Measurements from ENCODE around the gene IL34.
"Not testable (repeated sequence)": the region's sequence is repeated elsewhere in the genome, so short reads cannot be mapped to it uniquely, and the experiment has no call there.

IL34 gene

DNA sequence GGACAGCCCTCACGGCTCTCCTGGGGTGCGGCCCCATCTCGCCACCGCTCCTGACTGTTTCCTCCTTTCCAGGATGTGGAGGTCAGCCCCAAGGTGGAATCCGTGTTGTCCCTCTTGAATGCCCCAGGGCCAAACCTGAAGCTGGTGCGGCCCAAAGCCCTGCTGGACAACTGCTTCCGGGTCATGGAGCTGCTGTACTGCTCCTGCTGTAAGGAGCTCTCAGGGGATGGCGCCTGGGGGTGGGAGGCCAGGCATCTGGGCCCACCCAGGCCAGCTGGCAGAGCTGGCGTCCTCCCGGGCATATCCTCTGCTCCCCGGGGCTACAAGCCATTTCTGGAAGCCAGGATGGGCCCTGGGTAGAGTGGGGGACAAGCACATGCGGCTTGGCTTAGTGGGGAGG, 13.2 kb downstream of the IL34 start:
- DNase-seq = no peak

DNA sequence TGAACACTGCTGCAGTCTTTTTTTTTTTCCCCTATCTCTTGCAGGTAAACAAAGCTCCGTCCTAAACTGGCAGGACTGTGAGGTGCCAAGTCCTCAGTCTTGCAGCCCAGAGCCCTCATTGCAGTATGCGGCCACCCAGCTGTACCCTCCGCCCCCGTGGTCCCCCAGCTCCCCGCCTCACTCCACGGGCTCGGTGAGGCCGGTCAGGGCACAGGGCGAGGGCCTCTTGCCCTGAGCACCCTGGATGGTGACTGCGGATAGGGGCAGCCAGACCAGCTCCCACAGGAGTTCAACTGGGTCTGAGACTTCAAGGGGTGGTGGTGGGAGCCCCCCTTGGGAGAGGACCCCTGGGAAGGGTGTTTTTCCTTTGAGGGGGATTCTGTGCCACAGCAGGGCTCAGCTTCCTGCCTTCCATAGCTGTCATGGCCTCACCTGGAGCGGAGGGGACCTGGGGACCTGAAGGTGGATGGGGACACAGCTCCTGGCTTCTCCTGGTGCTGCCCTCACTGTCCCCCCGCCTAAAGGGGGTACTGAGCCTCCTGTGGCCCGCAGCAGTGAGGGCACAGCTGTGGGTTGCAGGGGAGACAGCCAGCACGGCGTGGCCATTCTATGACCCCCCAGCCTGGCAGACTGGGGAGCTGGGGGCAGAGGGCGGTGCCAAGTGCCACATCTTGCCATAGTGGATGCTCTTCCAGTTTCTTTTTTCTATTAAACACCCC, 13.8 kb downstream of the IL34 start:
- no peak for DNase-seq

DNA sequence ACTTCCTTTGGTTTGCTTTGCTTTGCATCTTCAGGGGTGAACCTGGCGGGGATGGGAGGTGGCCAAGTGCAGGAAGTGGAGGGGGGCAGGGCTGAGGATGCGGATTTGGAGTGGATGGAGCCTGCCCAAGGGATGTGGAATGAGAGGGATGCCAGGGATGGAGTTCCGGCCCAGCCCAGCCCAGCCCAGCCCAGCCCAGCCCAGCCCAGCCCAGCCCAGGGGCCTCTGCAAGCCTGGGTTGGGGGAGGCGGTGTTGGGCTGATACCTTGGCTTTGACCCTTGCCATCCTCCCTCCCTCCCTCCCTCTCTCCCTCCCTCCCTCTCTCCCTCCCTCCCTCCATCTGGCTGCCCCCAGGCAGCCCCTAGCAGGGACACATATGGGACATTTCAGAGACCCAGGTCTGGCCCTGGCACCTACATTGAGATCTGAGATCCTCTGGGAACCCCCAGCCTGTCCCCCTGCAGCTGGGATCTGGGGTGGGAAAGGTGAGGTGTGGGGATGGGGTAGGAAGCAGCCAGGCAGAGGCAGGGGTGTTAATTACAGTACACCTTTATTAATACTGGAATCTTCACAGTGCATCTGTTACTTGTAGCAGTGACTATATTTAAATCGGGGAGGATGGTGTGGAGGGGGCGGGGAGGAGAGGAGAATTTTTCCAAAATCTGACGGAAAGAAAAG, 14.5 kb downstream of the IL34 start:
- DNase-seq = no peak

DNA sequence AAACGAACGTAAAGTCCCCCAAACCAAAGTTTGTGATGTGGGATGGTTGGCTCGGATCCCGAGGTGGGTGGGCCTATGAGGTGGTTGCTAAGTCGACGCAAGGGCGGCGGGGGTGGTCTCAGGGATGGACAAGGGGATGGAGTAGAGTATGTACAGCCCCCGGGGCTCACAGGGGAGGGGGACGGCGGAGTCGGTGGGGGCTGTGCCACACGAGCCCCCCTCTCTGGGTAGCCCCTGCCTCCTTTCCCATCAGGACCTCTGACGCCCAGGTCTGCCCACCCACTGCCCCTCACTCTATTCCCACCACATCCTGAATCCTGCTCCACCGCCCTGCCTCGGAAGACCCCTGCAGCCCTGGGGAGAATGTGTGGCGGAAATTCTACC, 15.2 kb downstream of the IL34 start:
- no peak for DNase-seq

DNA sequence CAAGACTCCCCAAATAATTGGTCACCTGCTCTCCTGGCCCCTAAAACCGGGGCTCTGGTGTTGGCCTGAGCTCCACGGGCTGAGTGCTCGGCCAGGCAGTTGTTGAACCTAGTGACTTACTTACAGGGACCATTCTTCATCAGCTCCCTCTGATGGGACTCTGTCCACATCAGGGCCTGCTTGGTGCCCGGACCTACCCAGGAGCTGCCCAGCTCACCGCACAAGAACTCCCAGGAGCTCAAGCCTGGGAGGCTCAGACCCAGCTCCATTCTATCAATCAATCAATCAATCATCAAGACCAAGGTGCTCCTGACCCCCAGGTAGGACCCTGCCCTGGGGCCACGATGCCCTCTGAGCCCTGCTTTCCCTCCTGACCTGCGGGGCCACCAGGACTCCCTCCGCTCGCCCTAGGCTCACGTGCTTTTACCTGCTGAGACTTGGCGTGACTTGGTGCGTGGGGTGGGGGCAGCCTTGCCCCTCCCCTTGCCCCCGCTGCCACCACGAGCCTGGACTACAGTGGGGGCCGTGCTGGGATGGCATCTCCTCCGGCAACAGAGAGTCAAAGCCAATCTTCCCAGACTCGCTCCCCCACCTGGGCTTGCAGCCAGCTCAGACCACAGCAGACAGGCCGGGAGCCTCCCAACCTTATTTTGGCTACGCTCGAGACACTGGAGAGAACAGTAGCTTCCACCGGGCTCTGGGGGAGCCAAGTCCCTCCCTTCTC, 15.7 kb downstream of the IL34 start:
- DNase-seq = no peak

DNA sequence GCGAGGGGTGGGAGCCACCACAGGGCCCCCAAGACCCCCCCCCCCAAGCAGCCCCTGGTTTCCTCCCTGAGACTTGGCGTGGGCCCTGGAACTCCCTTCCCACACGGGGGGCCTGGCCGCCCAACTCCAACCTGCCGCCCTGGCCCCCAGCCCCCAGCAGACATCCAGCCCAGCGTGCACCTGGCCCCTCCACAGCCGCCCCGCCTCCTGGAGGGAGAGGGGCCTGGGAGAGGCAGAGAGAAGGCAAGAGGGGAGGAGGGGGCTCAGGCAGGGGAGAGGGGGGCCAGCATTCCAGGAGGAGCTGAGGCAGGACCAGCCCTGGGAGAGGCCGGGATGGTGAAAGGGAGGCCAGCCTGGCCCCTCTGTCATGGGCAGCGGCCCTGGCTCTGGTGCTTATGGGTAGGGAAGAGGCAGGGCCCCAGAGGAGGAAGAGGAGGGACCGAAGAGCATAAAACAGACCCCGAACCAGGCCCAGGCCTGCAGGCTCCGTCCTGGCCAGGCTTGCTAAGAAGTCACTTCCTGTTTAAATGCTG, 16.7 kb downstream of the IL34 start:
- no peak for DNase-seq

DNA sequence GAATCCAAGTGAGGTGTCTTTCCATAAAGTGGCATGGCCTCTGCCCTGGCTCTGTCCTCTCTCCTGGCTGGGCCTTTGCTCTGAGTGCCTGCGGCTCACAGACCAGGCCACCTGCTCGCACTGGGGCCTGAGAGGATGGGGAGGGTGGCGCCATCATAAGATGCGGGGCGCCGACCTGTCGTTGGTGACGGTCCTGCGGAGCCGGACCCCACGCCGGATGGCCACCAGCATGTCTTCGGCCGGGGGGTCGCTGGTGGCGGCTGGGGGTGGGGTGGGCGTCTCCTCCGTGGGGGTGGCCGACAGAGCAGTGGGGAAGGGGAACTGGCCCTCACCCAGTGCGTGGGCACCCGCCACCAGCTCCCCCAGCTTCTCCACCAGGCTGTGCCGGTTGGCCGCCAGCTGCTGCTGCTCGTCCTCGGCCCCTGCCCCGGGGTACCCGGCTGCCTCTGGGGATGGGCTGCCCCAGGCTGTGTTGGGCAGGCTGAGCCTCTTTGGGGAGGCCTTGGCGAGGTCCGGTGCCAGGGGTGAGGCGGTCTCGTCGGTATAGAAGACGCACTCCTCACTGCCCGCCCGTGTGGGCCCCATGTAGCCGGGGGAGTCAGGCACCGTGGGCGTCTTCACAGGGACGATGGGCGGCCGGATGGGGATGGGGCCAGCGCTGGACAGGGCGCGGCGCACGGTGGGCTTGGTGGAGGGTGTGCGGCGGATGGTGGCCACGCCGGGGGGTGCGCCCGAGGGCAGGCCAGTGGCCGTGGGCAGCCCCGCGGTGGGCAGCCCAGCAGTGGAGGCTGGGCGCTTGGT, 17.4 kb downstream of the IL34 start:
- DNase-seq = peak; percentile 17

DNA sequence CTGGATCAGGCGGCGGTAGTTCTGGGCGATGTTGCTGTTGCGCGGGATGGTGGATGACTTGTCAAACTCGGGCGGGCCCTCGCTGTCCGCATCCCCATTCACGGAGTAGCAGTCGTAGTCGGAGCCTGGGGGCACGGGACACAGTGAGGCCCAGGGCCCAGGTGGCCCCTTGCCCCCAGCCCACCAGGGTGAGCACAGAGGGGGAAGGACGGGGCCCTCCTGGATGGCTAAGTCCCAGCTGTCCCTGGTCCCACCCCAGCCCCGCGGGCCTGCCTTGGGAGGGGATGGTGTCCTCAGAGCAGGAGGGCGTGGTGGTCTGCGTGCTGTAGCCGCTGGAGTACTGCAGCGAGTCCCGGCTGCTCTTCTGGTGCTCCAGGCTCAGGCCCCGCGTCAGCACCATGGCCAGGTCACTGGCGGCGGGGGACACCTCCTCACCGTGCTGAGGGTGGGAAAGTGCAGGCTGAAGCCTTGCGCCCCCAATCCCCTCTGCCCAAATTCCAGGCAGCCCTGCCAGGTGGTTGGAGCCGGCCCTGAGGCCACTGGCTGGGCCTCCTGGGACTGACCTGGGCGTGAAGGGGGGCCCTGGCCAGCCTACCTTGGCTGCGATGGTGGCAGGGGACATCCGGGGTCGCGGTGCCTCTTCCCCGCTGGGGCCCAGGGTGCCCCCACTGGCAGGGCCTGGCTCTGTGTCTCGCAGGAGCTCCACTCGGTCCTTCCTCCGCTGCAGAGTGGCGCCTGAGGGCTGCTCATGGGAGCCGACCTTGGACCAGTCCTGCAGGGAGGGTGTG, 18.2 kb downstream of the IL34 start:
- DNase-seq = no peak

DNA sequence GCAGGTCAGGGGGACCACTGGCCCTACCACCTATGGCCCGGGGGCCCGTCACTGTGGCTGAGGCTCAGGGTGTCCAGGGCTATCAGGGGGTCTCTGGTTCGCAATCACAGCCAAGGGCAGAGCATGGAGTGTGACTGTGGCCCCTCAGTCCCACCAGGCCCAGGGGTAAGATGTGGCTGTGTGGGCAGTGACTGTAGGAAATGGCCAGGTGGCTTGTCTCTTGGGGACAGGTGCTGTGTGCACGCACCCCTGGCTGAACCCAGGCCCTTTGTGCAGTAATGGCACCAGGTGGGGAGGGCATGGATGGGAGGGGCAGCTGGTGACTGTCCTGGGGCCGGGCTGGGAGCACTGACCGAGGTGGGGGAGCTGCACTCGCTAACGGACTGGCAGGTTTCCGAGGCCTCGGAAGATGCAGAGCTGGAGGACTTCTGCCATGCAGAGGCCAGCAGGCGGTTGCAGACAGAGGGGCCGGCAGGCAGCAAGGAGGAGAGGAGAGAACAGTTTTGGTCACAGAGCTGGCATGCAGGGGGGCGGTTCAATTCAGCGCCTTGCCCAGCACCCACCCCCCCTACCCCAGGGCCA, 18.8 kb downstream of the IL34 start:
- no peak for DNase-seq

DNA sequence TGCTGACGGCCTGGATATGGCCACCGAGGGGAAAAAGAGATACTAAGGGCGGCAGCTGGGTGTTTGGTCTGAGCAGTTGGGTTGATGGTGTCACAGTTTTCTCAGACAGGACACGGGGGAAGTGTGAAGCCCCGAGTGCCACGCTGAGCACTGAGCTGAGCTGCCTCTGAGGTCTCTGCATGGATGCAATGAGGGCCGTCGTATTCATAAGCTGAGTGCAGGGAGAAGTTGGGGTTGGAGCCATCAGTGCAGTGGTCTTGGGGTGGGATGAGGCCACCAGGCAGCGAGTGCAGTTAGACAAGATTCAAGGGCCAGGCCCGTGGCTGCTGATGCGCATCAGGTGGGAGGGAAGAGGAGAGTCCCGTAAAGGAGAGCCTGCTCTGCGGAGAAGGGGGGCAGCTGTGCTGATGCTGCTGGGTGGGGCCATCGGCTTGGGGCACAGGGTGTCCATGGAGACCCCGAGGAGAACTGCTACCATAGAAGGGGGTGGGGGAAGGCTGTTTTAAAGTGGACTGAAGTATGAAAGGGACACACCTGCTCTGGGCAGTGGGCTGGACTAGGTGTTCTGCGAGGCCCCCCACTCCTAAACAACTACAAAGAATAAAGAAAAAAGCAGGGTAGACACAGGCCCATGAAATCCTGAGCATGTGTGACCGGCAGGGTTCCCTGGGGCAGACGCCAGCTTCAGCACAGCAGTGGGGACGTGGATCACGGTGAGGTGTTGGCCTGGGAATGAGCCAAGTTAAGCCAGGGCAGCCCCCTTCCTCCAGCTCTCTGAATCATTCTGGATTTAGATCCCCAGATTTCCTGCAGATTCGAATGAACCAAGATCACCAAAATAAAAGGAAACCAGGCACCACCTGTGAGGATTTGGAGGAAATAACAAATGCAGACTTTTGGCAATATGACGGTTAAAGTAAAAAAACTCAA, 19.7 kb downstream of the IL34 start:
- DNase-seq = no peak

DNA sequence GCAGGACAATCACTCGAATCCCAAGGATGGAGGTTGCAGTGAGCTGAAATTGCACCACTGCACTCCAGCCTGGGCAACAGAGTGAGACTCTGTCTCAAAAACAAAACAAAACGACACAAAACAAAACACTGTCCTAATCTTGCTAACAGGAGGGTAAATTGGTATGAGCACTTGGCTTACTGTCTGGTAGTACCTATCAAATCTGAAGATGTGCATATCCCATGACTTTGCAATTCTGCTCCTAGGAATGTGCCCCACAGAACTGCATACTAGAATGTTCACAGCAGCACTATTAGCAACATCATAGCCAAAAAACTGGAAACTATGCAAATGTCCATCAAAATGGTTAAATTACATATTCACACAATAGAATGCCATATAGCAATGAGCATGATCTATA, 23.8 kb downstream of the IL34 start:
- no peak for DNase-seq

DNA sequence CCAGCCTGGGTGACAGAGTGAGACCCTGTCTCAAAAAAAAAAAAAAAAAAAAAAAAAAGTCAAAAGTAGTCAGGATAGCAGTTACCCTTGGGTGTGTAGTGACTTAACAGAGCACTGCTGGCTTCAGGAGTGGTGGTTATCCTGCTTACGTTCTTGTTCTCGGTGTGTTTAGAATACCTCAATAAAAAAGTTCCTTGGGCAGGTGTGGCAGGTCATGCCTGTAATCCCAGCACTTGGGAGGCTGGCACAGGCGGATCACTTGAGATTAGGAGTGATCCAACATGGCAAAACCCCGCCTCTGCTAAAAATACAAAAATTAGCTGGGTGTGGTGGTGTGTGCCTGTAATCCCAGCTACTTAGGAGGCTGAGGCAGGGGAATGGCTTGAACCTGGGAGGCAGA, 24.6 kb downstream of the IL34 start:
- not testable (repeated sequence) for DNase-seq

DNA sequence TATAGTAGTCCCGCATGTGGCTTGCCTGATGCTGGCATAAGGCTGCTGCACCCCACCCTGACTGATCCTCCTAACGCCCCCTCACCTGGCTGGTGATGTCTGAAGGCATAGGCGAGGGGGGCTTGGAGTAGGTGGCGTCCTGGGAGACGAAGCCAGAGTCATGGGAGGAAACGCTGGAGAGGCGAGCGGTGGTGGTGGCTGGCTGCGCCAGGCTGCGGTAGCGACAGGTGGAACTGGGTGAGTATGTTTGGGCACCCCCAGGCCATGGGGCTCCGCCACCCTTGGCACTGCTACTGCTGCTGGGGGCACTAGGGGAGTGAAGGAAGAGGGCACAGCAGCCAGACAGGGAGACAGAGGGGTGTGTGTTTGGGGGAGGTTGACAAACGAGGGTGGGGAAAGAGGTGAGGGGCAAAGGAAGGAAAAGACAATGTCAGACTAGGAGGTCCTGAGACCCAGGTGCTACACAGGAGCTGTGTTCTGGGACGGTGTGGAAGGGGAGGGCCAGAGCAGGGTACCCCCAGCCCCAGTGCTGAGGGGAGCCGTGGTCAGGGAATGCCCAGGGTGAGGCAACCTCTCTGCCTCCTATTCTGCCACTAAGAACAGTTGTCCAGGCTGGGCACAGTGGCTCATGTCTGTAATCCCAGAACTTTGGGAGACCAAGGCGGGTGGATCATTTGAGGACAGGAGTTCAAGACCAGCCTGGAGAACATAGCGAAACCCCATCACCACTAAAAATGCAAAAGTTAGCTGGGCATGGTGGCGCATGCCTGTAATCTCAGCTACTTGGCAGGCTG, 28.1 kb downstream of the IL34 start:
- no peak for DNase-seq

DNA sequence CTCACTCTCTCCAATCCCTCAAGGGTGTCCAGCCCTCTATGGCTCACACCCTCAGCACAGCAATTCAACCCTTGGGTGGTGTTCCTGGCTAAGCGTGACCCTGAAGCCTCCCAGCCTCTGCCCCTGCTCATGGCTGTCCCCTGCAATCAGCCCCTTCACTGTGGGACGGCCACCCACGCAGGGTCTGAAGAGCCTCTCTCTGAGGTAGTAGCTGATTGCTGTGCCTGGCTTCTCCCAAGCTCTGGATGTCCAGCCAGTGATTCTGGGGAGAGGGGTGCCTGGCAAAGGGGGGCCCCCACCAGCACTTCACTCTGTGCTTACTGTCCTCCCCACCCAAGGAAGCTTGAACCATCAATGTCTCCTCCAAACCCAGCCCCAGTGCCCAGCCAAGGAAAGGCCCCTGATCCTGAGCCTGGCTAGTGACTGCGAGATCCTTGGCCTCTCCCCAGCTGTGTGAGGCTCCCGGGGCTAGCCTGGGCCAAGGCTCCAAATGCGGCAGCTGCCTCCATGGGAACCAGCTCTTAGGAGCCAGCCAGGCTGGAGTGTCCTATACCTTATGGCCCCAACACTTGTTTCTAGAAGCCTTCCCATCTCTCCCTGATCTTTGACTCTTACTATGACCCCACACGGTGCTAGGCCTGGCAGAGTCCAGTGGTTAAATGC, 29.6 kb downstream of the IL34 start:
- no peak for DNase-seq

DNA sequence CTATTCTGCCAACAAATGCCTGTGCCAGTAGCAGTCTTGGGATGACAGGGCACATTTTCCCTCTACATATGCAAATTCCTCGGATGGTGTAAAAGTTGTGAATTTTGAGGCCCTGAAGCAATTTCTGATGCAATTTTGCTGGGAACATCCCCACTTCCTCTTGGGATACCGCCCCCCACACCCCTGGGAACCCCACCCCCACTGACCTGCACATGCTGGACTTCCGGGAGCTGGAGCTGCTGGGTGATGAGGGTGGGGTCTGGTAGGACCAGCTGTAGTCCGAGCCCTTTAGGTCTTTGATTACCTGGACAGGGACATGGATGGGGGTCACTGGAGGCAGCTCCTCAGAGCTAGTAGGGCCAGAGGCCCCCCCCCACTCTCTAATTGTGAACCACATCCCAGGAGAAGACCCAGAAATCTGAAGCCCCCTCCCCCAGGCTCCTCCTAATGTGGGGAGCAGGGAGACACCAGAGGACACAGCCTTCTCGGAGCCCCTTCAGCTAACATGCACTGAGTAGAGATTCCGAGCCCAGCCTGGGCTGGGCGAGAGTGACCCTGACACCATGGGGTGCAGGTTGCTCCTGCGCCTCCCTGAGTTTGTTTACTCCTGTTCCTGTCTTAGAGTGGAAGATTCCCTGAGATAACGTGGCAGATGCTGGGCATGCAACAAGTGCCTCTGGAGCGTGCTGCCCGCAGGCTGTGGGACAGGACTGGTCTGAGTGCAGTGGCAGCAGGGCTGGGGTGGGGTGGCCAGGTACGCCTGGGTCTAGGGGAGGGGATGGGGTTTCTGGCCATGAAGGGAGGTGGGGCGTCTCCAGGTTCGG, 30.5 kb downstream of the IL34 start:
- DNase-seq = no peak

DNA sequence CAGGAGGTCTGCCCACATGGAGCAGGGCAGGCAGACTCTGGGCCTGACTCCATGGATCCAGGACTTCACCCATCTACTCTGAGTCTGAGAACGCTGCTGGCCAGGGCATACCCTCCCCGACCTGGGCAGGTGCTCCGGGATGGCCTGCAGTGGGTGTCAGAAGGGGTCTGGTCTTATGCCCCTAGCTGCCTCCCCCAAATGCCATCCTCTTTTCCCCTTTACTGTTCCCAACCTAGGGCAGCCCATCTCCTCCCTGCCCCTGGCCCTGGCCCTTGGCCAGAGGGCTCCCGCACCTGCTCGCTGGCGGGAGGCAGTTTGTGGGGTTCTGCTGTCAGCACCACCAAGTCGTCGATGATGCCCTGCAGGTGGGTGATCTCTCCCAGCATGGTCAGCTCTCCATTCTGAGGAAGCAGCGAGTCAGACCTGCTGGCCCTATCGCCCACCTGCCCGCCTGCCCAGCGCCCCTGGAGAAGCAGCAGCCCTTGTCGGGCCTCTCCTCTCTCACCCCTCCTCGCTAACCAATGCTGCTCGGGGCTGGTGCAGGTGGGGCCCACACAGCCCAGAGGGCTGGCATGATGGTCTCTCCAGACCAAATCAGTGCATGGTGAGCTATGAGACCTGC, 31.3 kb downstream of the IL34 start:
- no peak for DNase-seq

DNA sequence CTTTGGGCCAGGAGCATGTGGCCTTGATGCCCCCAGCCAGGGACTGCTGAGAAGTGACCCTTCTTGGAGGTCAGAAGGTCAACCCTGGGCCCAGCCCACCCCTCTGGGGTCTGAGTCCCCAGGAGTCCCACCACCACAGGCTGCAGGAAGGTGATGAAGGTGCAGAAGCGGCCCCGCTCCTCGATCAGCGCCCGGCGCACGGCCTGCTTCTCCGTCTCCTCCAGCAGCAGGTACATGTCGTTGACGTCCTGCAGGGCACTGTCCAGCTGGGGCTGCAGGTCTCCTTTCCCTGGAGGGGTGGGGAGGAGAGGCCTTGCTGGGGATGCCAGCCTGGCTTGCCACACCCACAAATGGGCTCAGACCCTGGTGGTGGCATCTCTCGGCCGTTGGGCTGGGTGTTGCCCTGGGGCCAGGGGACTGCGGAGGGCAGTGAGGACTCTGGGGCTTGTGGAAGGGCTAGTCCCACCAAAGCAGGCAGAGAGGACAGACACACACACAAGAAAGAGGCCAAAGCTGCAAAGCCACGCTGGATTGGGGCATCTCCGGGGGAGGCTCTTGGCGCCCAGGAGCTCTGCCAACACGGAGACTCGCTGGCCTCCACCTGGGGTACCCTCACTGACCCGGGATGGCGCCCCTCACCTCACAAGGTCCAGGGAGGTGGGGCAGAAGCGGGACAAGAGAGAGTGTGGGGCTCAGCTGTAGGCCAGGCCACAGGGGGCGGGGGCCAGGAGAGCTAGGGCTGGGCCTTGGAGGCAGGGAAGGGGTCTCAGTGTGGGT, 31.9 kb downstream of the IL34 start:
- no peak for DNase-seq

Measured in DMS53 (cell line).